Thyroid gland (tissue), 4 donors: Measurements from ENCODE around the gene PRELP. TPM values are rescaled to one million over a fixed set of nuclear protein-coding genes. Genes with fewer than 3 reads are reported as not detected.
"Not testable (repeated sequence)": the region's sequence is repeated elsewhere in the genome, so short reads cannot be mapped to it uniquely, and the experiment has no call there.

Experiments used
- DNase-seq, 2 donors: peaks; one replicate each; pipeline ENCODE4 v3.0.0-alpha.2; 2019
- H3K27ac ChIP-seq, 3 donors: fragments of 200-600 bp; sonication (generic); 1 replicate in 2 of 3; 2 replicates in 1 of 3; pipeline ENCODE4 v1.5.1; 2016 to 2019; ENCODE audit warnings: mild to moderate bottlenecking in 1 of 3, moderate library complexity in 1 of 3
- H3K27me3 ChIP-seq: fragments of 200-600 bp; sonication (generic); one replicate; pipeline ENCODE4 v1.5.1; 2019
- H3K36me3 ChIP-seq, 2 donors: fragments of 200-600 bp; sonication (generic); one replicate each; pipeline ENCODE4 v1.5.1; 2016 to 2019
- H3K4me1 ChIP-seq, 2 donors: fragments of 200-600 bp; sonication (generic); one replicate each; pipeline ENCODE4 v1.5.1; 2017 to 2019
- H3K4me3 ChIP-seq, 3 donors: fragments of 200-600 bp; sonication (generic); replicated peaks in 1 of 3; 1 replicate in 2 of 3; 2 replicates in 1 of 3; pipeline ENCODE4 v1.5.1; 2016; ENCODE audit warnings: mild to moderate bottlenecking in 1 of 3
- H3K9me3 ChIP-seq: fragments of 200-600 bp; sonication (generic); one replicate; pipeline ENCODE4 v1.5.1; 2017
- POLR2A ChIP-seq, 2 donors: fragments of 450-650 bp; IDR thresholded peaks; one replicate each; pipeline ENCODE4 v1.6.1; 2017; ENCODE audit warnings: antibody characterized with exemption in 2 of 2, mild to moderate bottlenecking in 2 of 2, moderate library complexity in 1 of 2
- WGBS, 2 donors: methylation state at CpG; one replicate each; pipeline ENCODE4 v1.1.5; 2017; 5-methylcytosine and 5-hydroxymethylcytosine counted together
- intact Hi-C: fragments of 100-400 bp; cut with DNase I; formaldehyde crosslinking; loops from one replicate; pipeline ENCODE4 v1.15.1; 2023
- total RNA-seq, 4 donors: library from RNA; depleted of rRNA; stranded (reverse); fragments of >200 nt; gene quantifications; one replicate each; pipeline ENCODE4 v1.2.3, GENCODE V29; 2016
- TF ChIP-seq, protein P1 (sequence below), 6 experiments: fragments of 200-600 bp in 3 of 6; fragments of 450-650 bp in 3 of 6; sonication (generic) in 3 of 6; IDR thresholded peaks; one replicate each; pipeline ENCODE4 v1.5.1; 2016 to 2019; ENCODE audit warnings: antibody characterized with exemption in 6 of 6, mild to moderate bottlenecking in 2 of 6, inconsistent platforms in 1 of 6, moderate library complexity in 1 of 6

PRELP gene
- total RNA-seq, 4 donors from 2014 or later: 17.5 to 86.1 (median 35.4) TPM

DNA sequence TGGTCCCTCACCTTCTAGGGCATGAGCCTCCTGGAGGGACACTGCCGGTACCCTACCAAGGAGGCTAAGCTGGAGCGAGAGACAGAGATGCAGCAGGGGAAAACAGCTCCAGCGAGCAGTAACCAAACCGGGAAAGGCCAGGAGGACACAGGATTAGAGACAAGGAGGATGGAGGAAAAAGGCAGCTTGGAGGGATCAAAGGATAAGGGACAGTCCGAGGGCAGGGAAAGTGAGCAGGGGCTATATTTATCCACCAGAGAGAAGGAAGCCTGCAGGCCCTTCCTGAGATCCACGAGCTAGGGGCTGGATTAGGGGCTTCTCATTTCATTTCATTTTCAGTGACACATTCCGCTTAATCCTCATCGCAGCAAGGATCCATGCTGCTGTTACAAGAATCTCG lies 33.8 kb upstream of the PRELP start:
- no peak for TF ChIP-seq POLR2A (IDR thresholded peaks at IDR 0.05)
- TF ChIP-seq, protein P1, sequence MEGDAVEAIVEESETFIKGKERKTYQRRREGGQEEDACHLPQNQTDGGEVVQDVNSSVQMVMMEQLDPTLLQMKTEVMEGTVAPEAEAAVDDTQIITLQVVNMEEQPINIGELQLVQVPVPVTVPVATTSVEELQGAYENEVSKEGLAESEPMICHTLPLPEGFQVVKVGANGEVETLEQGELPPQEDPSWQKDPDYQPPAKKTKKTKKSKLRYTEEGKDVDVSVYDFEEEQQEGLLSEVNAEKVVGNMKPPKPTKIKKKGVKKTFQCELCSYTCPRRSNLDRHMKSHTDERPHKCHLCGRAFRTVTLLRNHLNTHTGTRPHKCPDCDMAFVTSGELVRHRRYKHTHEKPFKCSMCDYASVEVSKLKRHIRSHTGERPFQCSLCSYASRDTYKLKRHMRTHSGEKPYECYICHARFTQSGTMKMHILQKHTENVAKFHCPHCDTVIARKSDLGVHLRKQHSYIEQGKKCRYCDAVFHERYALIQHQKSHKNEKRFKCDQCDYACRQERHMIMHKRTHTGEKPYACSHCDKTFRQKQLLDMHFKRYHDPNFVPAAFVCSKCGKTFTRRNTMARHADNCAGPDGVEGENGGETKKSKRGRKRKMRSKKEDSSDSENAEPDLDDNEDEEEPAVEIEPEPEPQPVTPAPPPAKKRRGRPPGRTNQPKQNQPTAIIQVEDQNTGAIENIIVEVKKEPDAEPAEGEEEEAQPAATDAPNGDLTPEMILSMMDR (IDR thresholded peaks at IDR 0.05): no peak
- Histone ChIP-seq H3K27ac (peak overlapping the region in 2 of 3 donors; percentile 47 to 67), H3K36me3 (no peaks in the 10 kb centered on the region), H3K27me3 (no peaks in the 10 kb centered on the region), H3K4me3 (no peak overlapping the region), H3K9me3 (no peaks in the 10 kb centered on the region), H3K4me1 (peaks cover 0 to 15% of the 10 kb centered on the region in 2 donors)
- 82 to 91% methylated on average over 9 of the region's 9 CpGs for WGBS, 2 donors
- no peak for DNase-seq
- intact Hi-C loops: loop anchor here (5.0 to 10.0 kb wide), 3 partner anchors 36 to 167 kb away; partner anchors contain the start of gene PRELP

DNA sequence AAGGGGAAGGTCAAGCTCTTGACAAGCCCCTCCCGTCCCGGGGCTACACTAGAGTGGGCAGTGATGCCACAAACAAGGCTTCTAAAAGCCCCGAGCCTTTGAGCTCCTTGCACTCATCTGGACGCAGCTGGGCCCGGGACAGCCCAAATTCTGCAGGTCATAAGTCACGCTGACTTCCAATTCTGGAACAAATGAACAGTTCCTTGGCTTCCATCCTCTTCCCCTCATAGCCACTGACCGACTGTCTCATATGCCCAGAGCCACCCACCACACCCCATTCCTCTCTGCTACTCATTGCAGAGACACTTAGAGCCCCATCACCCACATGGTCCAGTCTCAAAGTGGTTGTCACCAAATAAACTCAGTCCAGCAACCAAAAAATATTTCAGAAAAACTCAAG lies 32.8 kb upstream of the PRELP start:
- H3K36me3 ChIP-seq: no peaks in the 10 kb centered on the region
- no peaks in the 10 kb centered on the region for H3K9me3 ChIP-seq
- no peaks in the 10 kb centered on the region for H3K27me3 ChIP-seq
- WGBS, 2 donors: 61 to 63% methylated on average over 7 of the region's 7 CpGs
- no peak overlapping the region for H3K4me3 ChIP-seq
- no peak for DNase-seq
- peak overlapping the region in 1 of 3 donors; percentile 47 for H3K27ac ChIP-seq
- intact Hi-C loops: loop anchor here (5.0 to 10.0 kb wide), 3 partner anchors 34 to 168 kb away; partner anchors contain the start of gene PRELP
- H3K4me1 ChIP-seq: peaks cover 0 to 16% of the 10 kb centered on the region in 2 donors
- TF ChIP-seq, protein P1 (IDR thresholded peaks at IDR 0.05): no peak
- no peak for TF ChIP-seq POLR2A (IDR thresholded peaks at IDR 0.05)

DNA sequence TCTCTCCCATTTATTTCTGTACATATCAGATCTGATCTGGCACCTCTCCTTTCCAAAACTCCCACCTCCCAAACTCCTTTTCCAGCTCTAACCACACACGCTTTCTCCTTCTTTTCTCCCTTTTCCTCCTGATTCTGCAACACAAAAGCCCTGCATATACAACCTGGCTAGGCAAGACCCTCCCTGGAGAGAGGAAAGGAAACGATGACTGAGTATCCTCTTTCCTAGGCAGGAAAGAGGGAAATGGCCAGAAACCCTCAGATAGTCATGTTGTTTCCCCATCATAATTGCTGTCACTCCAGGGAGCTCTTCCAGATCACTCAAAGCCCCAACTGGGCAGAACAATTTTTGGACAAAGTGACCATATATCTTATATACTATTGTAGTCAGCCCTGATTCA lies 32.3 kb upstream of the PRELP start:
- Histone ChIP-seq H3K36me3 (no peaks in the 10 kb centered on the region), H3K27ac (peak overlapping the region in 1 of 3 donors; percentile 47), H3K4me3 (no peak overlapping the region), H3K9me3 (no peaks in the 10 kb centered on the region), H3K4me1 (peaks cover 0 to 20% of the 10 kb centered on the region in 2 donors), H3K27me3 (no peaks in the 10 kb centered on the region)
- WGBS, 2 donors: 63 to 76% methylated on average over 2 of the region's 2 CpGs
- intact Hi-C loops: loop anchor here (5.0 to 10.0 kb wide), 3 partner anchors 34 to 168 kb away; partner anchors contain the start of gene PRELP
- DNase-seq: no peak
- TF ChIP-seq, protein P1 (IDR thresholded peaks at IDR 0.05): no peak
- TF ChIP-seq POLR2A (IDR thresholded peaks at IDR 0.05): no peak

DNA sequence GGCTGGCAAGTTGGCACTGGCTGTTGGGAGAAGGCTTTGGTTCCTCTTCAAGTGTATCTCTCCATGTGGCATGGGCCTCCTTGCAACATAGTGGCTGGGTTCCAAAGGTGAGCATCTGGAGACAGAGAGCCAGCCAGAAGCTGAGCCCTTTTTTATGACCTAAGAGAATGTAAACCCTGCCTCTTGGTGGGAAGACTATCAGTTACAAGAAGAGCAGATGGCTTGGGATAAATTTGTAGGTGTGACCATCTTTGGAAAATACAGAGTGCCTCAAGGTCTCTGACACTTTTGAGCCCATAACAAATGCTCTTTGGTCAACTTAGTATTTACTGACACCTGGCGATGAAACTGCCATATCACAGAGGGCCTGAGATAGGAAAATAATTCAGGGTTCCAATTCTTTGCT lies 31.4 kb upstream of the PRELP start:
- DNase-seq: no peak
- intact Hi-C loops: loop anchor here (5.0 to 10.0 kb wide), 3 partner anchors 33 to 169 kb away; partner anchors contain the start of gene PRELP
- Histone ChIP-seq H3K4me1 (peaks cover 0 to 22% of the 10 kb centered on the region in 2 donors), H3K27ac (no peak overlapping the region), H3K9me3 (no peaks in the 10 kb centered on the region), H3K27me3 (no peaks in the 10 kb centered on the region), H3K4me3 (no peak overlapping the region), H3K36me3 (no peaks in the 10 kb centered on the region)
- 89 to 100% methylated on average over 1 of the region's 1 CpG for WGBS, 2 donors
- no peak for TF ChIP-seq POLR2A (IDR thresholded peaks at IDR 0.05)
- TF ChIP-seq, protein P1 (IDR thresholded peaks at IDR 0.05): no peak

DNA sequence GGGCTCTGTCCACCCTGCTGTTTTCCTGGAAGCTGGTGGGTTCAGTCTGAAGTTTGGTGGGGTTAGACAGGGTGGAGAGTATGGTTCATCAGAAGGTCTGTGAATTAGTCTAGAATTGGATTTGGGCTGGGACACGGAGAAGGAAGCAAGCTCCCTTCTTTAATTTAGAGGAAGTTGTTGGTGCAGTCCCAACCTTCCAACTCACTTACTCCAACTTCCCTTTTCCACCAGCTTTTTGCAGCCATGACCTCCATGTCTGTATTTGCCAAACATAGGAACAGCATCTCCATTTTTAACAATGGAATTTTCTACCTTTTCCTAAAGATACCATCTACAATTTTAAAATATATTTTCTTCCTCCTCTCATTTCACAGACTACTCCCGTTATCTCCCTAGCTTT lies 28.5 kb upstream of the PRELP start:
- intact Hi-C loops: loop anchor here (10.0 kb wide), 1 partner anchor 172 kb away; no protein-coding TSS in a partner anchor
- H3K9me3 ChIP-seq: no peaks in the 10 kb centered on the region
- no peak overlapping the region for H3K4me3 ChIP-seq
- WGBS, 2 donors: 67 to 85% methylated on average over 2 of the region's 2 CpGs
- no peaks in the 10 kb centered on the region for H3K27me3 ChIP-seq
- no peaks in the 10 kb centered on the region for H3K36me3 ChIP-seq
- no peak for DNase-seq
- no peak overlapping the region for H3K27ac ChIP-seq
- TF ChIP-seq, protein P1 (IDR thresholded peaks at IDR 0.05): no peak
- no peak for TF ChIP-seq POLR2A (IDR thresholded peaks at IDR 0.05)
- H3K4me1 ChIP-seq: peaks cover 0 to 26% of the 10 kb centered on the region in 2 donors

DNA sequence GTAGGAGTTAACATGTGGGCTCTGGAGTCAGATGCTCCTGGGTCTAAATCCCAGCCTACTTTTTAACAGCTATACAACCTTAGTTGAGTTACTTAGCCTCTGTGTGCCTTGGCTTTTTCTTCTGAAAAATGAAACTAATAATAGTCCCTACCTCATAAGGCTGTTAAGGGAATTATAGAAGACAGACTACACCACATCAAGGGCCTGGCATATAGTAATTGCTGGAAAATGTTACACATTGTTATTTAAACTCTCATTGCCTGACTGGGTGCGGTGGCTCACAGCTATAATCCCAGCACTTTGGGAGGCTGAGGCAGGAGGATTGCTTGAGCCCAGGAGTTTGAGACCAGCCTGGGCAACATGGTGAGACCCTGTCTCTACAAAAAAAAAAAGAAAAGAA lies 28.0 kb upstream of the PRELP start:
- DNase-seq, H3K27ac ChIP-seq, H3K27me3 ChIP-seq, H3K9me3 ChIP-seq, H3K4me3 ChIP-seq, H3K36me3 ChIP-seq: not testable (repeated sequence)
- whole genome bisulfite sequencing, 2 donors: 91 to 94% methylated on average over 1 of the region's 1 CpG
- peaks cover 0 to 26% of the 10 kb centered on the region in 2 donors for H3K4me1 ChIP-seq
- intact Hi-C loops: loop anchor here (10.0 kb wide), 1 partner anchor 173 kb away; no protein-coding TSS in a partner anchor
